ENCODE data around the gene ZNF160.
A peak's percentile ranks its signal among the peaks of the same experiment; 100 is the strongest.

ZNF160 gene

GRCh38 chr19:53112286-53112685, 9.1 kb upstream of the ZNF160 start:
- Histone ChIP-seq H2AFZ (ENCODE audit: low read depth, low read length, severe bottlenecking) (no peak overlapping the region), H3K27ac (ENCODE audit: low read depth, low read length) (no peak overlapping the region), H3K79me2 (ENCODE audit: insufficient read depth, low read length) (0 out of 2 replicates have a peak, but pooled peaks cover under 1% of the 10 kb centered on the region), H4K20me1 (ENCODE audit: low read depth, low read length) (no peaks in the 10 kb centered on the region), H3K27me3 (ENCODE audit: low read length) (no peaks in the 10 kb centered on the region), H3K4me2 (ENCODE audit: low read depth, low read length, poor library complexity, severe bottlenecking) (no peak overlapping the region), H3K9me2 (replicated peaks; ENCODE audit: insufficient read depth, low read length) (no peaks in the 10 kb centered on the region), H3F3A (ENCODE audit: insufficient read depth) (no peaks in the 10 kb centered on the region), H3K9me3 (ENCODE audit: insufficient read depth, low read length) (no peaks in the 10 kb centered on the region), H3K9ac (ENCODE audit: low read length) (no peak overlapping the region), H3K36me3 (ENCODE audit: low read length) (peaks cover 10% of the 10 kb centered on the region; the same call in 1 of the 2 replicates), H3K4me3 (ENCODE audit: insufficient read depth, low read length, poor library complexity, severe bottlenecking) (no peak overlapping the region)
- no peak for TF ChIP-seq EZH2phosphoT487 (conservative IDR thresholded peaks at IDR 0.05; ENCODE audit: low read length)
- no peak for TF ChIP-seq CTCF (IDR thresholded peaks at IDR 0.05; ENCODE audit: insufficient read depth, low read length, poor library complexity, severe bottlenecking)

- Histone ChIP-seq H3K36me3 (ENCODE audit: low read length) (peaks cover 7% of the 10 kb centered on the region; the same call in 1 of the 2 replicates), H3K27me3 (ENCODE audit: low read length) (no peaks in the 10 kb centered on the region), H3K9me2 (replicated peaks; ENCODE audit: insufficient read depth, low read length) (no peaks in the 10 kb centered on the region), H3K4me3 (ENCODE audit: insufficient read depth, low read length, poor library complexity, severe bottlenecking) (no peak overlapping the region), H3K27ac (ENCODE audit: low read depth, low read length) (no peak overlapping the region), H3K4me2 (ENCODE audit: low read depth, low read length, poor library complexity, severe bottlenecking) (no peak overlapping the region), H3K79me2 (ENCODE audit: insufficient read depth, low read length) (no peaks in the 10 kb centered on the region), H2AFZ (ENCODE audit: low read depth, low read length, severe bottlenecking) (no peak overlapping the region), H3K9me3 (ENCODE audit: insufficient read depth, low read length) (no peaks in the 10 kb centered on the region), H3F3A (ENCODE audit: insufficient read depth) (no peaks in the 10 kb centered on the region), H4K20me1 (ENCODE audit: low read depth, low read length) (no peaks in the 10 kb centered on the region), H3K9ac (ENCODE audit: low read length) (no peak overlapping the region)
- TF ChIP-seq EZH2phosphoT487 (conservative IDR thresholded peaks at IDR 0.05; ENCODE audit: low read length), result no peak
- no peak for TF ChIP-seq CTCF (IDR thresholded peaks at IDR 0.05; ENCODE audit: insufficient read depth, low read length, poor library complexity, severe bottlenecking)
Observed at GRCh38 chr19:53109527-53109926, 6.3 kb upstream of the ZNF160 start.

- Histone ChIP-seq H3K4me2 (ENCODE audit: low read depth, low read length, poor library complexity, severe bottlenecking) (peak overlapping the region; percentile 92), H3K9me2 (replicated peaks; ENCODE audit: insufficient read depth, low read length) (no peaks in the 10 kb centered on the region), H3K36me3 (ENCODE audit: low read length) (no peaks in the 10 kb centered on the region), H3K9me3 (ENCODE audit: insufficient read depth, low read length) (no peaks in the 10 kb centered on the region), H2AFZ (ENCODE audit: low read depth, low read length, severe bottlenecking) (peak overlapping the region; percentile 61), H4K20me1 (ENCODE audit: low read depth, low read length) (no peaks in the 10 kb centered on the region), H3K27me3 (ENCODE audit: low read length) (no peaks in the 10 kb centered on the region), H3F3A (ENCODE audit: insufficient read depth) (peaks cover 3% of the 10 kb centered on the region; the same call in 1 of the 2 replicates), H3K9ac (ENCODE audit: low read length) (peak overlapping the region; percentile 92), H3K27ac (ENCODE audit: low read depth, low read length) (peak overlapping the region; percentile 60), H3K79me2 (ENCODE audit: insufficient read depth, low read length) (peaks cover 38% of the 10 kb centered on the region), H3K4me3 (ENCODE audit: insufficient read depth, low read length, poor library complexity, severe bottlenecking) (peak overlapping the region; percentile 83)
- TF ChIP-seq CTCF (IDR thresholded peaks at IDR 0.05; ENCODE audit: insufficient read depth, low read length, poor library complexity, severe bottlenecking) (no peak), EZH2phosphoT487 (conservative IDR thresholded peaks at IDR 0.05; ENCODE audit: low read length) (no peak)
Observed at GRCh38 chr19:53102756-53103233, 427 bp downstream of the ZNF160 start.

Measured in SU-DHL-6 (cell line).